ENCODE results near the gene PRR18.
"Not testable (repeated sequence)": the region's sequence is repeated elsewhere in the genome, so short reads cannot be mapped to it uniquely, and the experiment has no call there.

The PRR18 gene, protein sequence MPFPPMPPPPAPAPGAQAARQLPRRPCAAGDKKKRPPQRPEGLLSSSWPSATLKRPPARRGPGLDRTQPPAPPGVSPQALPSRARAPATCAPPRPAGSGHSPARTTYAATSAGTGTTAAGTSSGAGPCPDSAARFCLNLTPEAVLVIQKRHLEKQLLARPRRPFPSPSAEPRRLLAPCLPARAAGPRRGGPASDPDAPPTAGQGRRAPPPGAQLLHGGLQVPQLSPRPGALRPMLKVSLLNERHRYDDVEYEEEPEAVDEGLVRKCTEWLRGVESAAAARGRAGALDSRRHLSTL

GRCh38 chr6:166308033-166308768 is at the start of gene PRR18:
PRR18 (minus strand) TSS chr6:166308392; CDS start chr6:166308142, 250 bp downstream.
- peak; percentile 52 for DNase-seq (ENCODE audit: low read depth, low spot score)

DNA sequence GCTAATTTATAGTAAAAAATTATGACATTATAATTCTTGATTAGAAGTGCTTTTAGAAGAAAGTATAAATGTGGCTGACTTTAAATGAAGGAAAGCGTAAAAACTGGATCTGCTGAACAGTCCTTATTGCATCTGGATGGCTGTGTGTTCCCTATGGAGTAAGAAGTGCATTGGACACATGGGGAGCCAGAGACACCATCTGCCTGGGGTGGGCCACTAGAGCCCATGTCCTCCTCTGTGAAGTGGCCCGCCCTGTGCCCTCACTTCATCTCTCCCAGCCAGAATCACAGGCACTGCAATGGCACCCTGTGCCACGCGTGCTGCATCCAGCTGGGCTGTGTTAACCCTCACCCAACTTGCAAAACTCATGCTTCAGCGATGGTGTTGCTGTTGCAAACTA is 47.4 kb upstream of the PRR18 start:
- DNase-seq (ENCODE audit: low read depth, low spot score), result no peak

GRCh38 chr6:166354965-166355364 is 46.8 kb upstream of the PRR18 start:
- DNase-seq (ENCODE audit: low read depth, low spot score), result no peak

DNA sequence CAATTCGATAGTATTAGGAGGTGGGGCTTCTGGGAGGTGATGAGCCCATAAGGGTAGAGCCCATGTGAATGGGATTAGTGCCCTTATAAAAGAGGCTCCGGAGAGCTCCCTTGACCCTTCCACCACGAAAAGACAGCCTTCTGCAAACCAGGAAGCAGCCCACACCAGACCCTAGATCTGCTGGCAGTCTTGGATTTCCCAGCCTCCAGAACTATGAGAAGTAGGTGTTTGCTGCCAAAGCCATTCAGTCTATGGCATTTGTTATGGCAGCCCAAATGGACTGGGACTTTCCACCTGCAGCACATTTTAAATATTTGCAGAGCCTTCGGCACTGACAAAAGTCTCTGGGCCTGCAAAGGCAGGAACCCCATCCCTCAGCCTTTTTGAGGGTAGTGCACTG is 46.0 kb upstream of the PRR18 start:
- DNase-seq (ENCODE audit: low read depth, low spot score), result no peak

GRCh38 chr6:166353507-166353906 is 45.3 kb upstream of the PRR18 start:
- no peak for DNase-seq (ENCODE audit: low read depth, low spot score)

- DNase-seq (ENCODE audit: low read depth, low spot score), result no peak
These were observed 44.7 kb upstream of the PRR18 start for GRCh38 chr6:166352923-166353322.

GRCh38 chr6:166351715-166352285 is 43.6 kb upstream of the PRR18 start:
- DNase-seq (ENCODE audit: low read depth, low spot score), result no peak

GRCh38 chr6:166348305-166348949 is 40.2 kb upstream of the PRR18 start:
- no peak for DNase-seq (ENCODE audit: low read depth, low spot score)

DNA sequence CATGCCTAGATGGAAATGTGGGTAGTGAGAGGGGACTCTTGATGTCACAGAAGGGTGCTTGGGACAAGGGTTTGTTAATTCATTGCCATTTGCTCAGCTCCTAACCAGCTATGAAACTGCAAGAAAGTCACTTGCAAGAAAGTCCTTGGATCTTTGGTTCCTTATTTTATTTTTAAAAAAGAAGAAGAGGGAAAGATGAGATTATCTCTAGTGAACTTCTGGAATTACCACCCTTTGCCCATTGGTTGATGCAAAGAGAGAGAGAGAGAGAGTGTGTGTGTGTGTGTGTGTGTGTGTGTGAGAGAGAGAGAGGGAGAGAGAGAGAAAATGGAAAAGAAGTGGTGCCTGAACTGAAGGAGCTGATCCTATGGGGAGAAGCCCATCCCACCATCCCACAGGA is 38.8 kb upstream of the PRR18 start:
- no peak for DNase-seq (ENCODE audit: low read depth, low spot score)

GRCh38 chr6:166346449-166346848 is 38.3 kb upstream of the PRR18 start:
- DNase-seq (ENCODE audit: low read depth, low spot score), result no peak

GRCh38 chr6:166345672-166346071 is 37.5 kb upstream of the PRR18 start:
- DNase-seq (ENCODE audit: low read depth, low spot score), result not testable (repeated sequence)

- DNase-seq (ENCODE audit: low read depth, low spot score), result not testable (repeated sequence)
These were observed 36.7 kb upstream of the PRR18 start for GRCh38 chr6:166344921-166345320.

- DNase-seq (ENCODE audit: low read depth, low spot score), result peak; percentile 85
These were observed 36.0 kb upstream of the PRR18 start for GRCh38 chr6:166344240-166344639.

DNA sequence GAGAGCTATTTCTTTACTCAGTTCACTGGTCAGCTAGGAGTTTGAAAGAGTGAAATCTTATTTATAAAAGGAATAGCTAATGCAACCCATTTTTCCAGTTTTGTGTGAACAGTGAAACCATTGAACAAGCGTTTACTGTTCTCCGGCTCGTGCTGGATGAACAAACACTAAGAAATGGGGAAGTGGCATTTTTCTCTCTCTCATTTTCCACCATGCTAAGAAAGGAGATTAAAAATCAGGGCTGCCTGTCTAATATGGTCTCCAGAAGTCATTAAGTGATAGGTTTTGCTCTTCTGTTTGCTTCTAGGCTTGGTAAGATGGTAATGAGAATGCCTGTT is 34.9 kb upstream of the PRR18 start:
- no peak for DNase-seq (ENCODE audit: low read depth, low spot score)

DNA sequence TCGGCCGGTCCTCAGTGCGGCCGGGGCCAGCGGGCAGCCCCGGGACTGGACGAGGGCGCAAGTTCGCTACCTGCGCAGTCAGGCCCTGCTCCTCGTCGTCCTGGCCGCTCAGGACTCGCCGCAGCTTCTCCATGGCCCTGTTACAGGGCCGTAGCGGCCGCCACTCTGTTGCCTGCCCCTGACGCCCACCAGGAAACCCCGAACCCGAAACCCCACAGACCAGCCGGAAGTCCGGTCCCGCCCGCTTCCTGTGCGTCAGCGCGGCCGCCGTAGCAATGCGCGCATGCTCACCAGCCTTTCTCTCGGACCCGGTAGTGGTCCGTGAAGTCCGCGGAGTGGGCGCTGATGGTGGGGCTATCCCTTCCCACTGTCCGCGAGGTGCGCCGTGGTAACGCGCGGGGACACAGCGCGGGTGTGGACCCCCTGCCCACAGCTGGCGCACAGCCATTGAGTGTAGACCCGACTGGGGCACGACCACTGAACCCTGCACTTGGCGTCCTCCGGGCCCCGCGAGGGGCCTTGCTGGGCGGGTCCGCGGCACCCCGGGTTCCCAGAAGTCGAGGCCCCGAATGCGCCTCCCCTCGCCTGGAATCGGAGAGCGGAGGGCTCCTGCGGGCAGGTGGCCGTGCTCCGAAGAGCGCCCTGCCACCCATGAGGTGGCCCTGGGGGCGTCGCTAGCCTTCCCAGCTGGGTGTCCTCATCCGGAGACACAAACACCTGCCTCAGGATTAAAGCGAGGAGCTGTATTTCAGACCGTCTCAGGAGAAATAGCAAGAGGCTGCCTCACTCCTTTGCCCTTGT is 34.4 kb upstream of the PRR18 start, which contains the start of gene SFT2D1:
Gene SFT2D1 (minus strand): TSS at position 197 of the 801 bp plus-strand sequence. CDS start 64 bp downstream, at position 133.
- peak; percentile 86 for DNase-seq (ENCODE audit: low read depth, low spot score)

DNA sequence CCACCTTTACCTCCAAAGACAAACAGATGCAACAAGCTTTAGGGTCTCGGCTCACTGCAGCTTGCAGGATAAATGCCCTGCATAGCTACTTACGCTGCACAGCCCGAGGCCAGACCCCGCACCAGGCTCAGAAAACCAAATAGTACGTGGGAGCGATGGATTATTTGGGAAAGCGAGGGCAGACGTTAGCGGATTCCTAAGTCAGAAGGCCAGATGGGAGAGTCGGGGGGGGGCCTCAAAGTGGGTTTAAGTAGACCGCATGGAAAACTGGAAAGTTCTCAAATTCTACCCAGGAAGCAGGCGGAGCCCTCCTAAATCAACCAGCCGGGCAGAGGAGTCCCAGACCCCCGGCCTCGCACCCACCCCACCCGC is 33.8 kb upstream of the PRR18 start:
- no peak for DNase-seq (ENCODE audit: low read depth, low spot score)

GRCh38 chr6:166341464-166341863 is 33.3 kb upstream of the PRR18 start:
- DNase-seq (ENCODE audit: low read depth, low spot score), result no peak

GRCh38 chr6:166338854-166339253 is 30.7 kb upstream of the PRR18 start:
- DNase-seq (ENCODE audit: low read depth, low spot score), result no peak

GRCh38 chr6:166336847-166337246 is 28.7 kb upstream of the PRR18 start:
- DNase-seq (ENCODE audit: low read depth, low spot score), result no peak

- DNase-seq (ENCODE audit: low read depth, low spot score), result no peak
These were observed 27.4 kb upstream of the PRR18 start for GRCh38 chr6:166335378-166336302.

Measured in ELF-1 (cell line).